Keratinocyte (primary cell): ENCODE measurements around the gene OPHN1. TPM values are rescaled to one million over a fixed set of nuclear protein-coding genes. Genes with fewer than 3 reads are reported as not detected.

ENCODE experiments used
- DNase-seq: peaks from one replicate; pipeline ENCODE4 v3.0.0-alpha.2; 2011; ENCODE audit warnings: low read depth, missing footprints, low spot score
- FAIRE-seq: peaks from 2 replicates; lab custom pipeline; 2011; peaks lifted over from hg19 to GRCh38; lab: Jason Lieb, UNC
- H2AFZ ChIP-seq: 2 replicates; pipeline ENCODE4 v1.6.0; 2012; ENCODE audit warnings: low read length, control low read depth, inconsistent platforms; ENCODE audit not compliant: control insufficient read depth
- H3K27ac ChIP-seq: 2 replicates; pipeline ENCODE4 v1.5.1; 2011; ENCODE audit warnings: low read length; ENCODE audit not compliant: control insufficient read depth, insufficient read depth
- H3K27me3 ChIP-seq: 3 replicates; pipeline ENCODE4 v1.6.0; 2011; ENCODE audit warnings: low read length; ENCODE audit not compliant: control insufficient read depth, insufficient read depth; ENCODE audit errors: extremely low read depth
- H3K36me3 ChIP-seq, 2 experiments: 2 replicates in 1 of 2; 3 replicates in 1 of 2; pipeline ENCODE4 v1.5.1; 2011; ENCODE audit warnings: low read length in 2 of 2, mild to moderate bottlenecking in 1 of 2; ENCODE audit not compliant: control insufficient read depth in 2 of 2, insufficient read depth in 2 of 2; ENCODE audit errors: extremely low read depth in 1 of 2
- H3K4me1 ChIP-seq: 3 replicates; pipeline ENCODE4 v1.5.1; 2011; ENCODE audit warnings: low read length; ENCODE audit not compliant: control insufficient read depth, insufficient read depth; ENCODE audit errors: extremely low read depth
- H3K4me2 ChIP-seq: 3 replicates; pipeline ENCODE4 v1.6.0; 2011; ENCODE audit warnings: low read depth, low read length; ENCODE audit not compliant: control insufficient read depth, insufficient read depth; ENCODE audit errors: extremely low read depth
- H3K4me3 ChIP-seq, 3 experiments: fragments of 200-600 bp in 1 of 3; sonication (generic) in 1 of 3; 2 replicates in 2 of 3; 3 replicates in 1 of 3; pipeline ENCODE4 v1.5.1; 2011 to 2016; ENCODE audit warnings: low read length in 3 of 3, mild to moderate bottlenecking in 3 of 3, control low read depth in 2 of 3, inconsistent platforms in 1 of 3, low read depth in 1 of 3, mixed read lengths in 1 of 3, mixed run types in 1 of 3, moderate library complexity in 1 of 3; ENCODE audit not compliant: control insufficient read depth in 2 of 3, insufficient read depth in 2 of 3; ENCODE audit errors: extremely low read depth in 1 of 3
- H3K79me2 ChIP-seq: 2 replicates; pipeline ENCODE4 v1.6.0; 2012; ENCODE audit warnings: low read length; ENCODE audit not compliant: control insufficient read depth, insufficient read depth
- H3K9ac ChIP-seq: 3 replicates; pipeline ENCODE4 v1.6.0; 2011; ENCODE audit warnings: low read length; ENCODE audit not compliant: control insufficient read depth, insufficient read depth; ENCODE audit errors: extremely low read depth
- H3K9me1 ChIP-seq: 3 replicates; pipeline ENCODE4 v1.6.0; 2011; ENCODE audit warnings: low read length; ENCODE audit not compliant: control insufficient read depth, insufficient read depth; ENCODE audit errors: extremely low read depth
- H3K9me3 ChIP-seq: 2 replicates; pipeline ENCODE4 v1.5.1; 2012; ENCODE audit warnings: low read depth, low read length; ENCODE audit not compliant: control insufficient read depth
- H4K20me1 ChIP-seq: 3 replicates; pipeline ENCODE4 v1.6.0; 2011; ENCODE audit warnings: low read length; ENCODE audit not compliant: control insufficient read depth, insufficient read depth; ENCODE audit errors: extremely low read depth
- EZH2 ChIP-seq: IDR thresholded peaks from one replicate; pipeline ENCODE4 v1.6.1; 2012; ENCODE audit warnings: inconsistent platforms, mild to moderate bottlenecking, low read length, moderate library complexity
- dilution Hi-C: fragments of 300-500 bp; cut with MboI; formaldehyde crosslinking; loops from one replicate; pipeline ENCODE4 v1.7.0; 2020; ENCODE audit warnings: low sequenced_read_pairs; ENCODE audit not compliant: extremely low pct_ligation_motif_present
- polyA plus RNA-seq, 5 experiments: library from polyadenylated mRNA; depleted of rRNA in 3 of 5; stranded (reverse) in 3 of 5; stranded (forward) in 1 of 5; unstranded in 1 of 5; fragments of >200 nt; gene quantifications; 1 replicate in 1 of 5; 2 replicates in 3 of 5; 3 replicates in 1 of 5; pipeline versions ENCODE4 v1.2.1 to v1.2.3, GENCODE V29; 2011 to 2012; ENCODE audit warnings: missing spikeins in 2 of 5, low read depth in 1 of 5, low replicate concordance in 1 of 5
- TF ChIP-seq, protein P1 (sequence below), 3 experiments: IDR thresholded peaks in 1 of 3; conservative IDR thresholded peaks in 1 of 3; optimal IDR thresholded peaks in 1 of 3; 2 replicates in 2 of 3; 3 replicates in 1 of 3; pipeline versions ENCODE3 to v1.5.1; 2011; ENCODE audit warnings: low read length in 3 of 3, mild to moderate bottlenecking in 3 of 3, moderate library complexity in 2 of 3, control low read depth in 1 of 3, inconsistent platforms in 1 of 3; ENCODE audit not compliant: insufficient read depth in 2 of 3; ENCODE audit errors: extremely low read depth in 1 of 3

OPHN1 gene
- polyA plus RNA-seq, 1 donor (not counting 4 experiments of a cell fraction or from before 2014, with no cell fraction given): 3.1 TPM

DNA sequence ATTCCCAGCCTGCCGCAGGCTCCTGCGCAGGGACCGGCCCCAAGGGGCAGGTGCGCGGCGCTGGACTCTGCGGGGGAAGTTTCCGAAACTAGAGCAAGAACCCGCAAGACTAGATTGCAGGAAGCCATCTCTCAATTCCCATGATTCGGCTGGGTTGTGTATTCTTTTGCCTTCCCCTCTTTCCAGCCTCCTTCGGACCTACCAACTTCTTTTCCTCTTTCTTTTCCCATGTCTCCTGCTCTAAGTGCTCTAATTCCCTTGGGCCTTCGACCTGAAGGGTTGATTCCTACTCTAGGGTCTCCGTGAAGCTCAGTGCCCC is 645 bp upstream of the OPHN1 start:
- H3K27ac ChIP-seq: peak overlapping the region; percentile 61

DNA sequence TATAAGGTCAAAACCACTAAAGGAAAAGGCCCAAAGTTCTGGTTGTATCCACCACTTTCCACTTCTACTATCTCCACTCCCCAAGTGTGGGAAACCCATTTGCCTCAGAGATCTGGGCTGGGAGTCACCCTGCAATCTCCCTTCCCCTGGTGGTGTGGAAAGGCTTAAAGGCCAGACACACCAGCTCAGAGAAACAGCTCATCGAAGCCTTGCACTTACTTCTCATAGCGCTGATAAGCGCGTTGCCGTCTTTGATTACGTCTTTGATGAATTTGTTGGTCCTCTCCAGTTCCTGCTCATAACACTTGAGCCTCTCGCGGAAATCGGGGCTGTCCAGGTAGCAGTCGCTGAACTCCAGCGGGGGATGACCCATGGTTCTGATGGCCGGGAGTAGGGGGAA is 647 bp downstream of the OPHN1 start:
- FAIRE-seq (no peak), DNase-seq (no peak)
- Histone ChIP-seq H3K79me2 (peaks cover 3% of the 10 kb centered on the region), H3K27me3 (no peaks in the 10 kb centered on the region), H3K9ac (peak overlapping the region; percentile 74), H3K4me1 (peaks cover 16% of the 10 kb centered on the region), H4K20me1 (no peaks in the 10 kb centered on the region), H3K27ac (peak overlapping the region; percentile 56), H3K4me3 (peak overlapping the region; percentile 54 to 81 (median 66)), H3K36me3 (no peaks in the 10 kb centered on the region), H2AFZ (peak overlapping the region; percentile 71), H3K4me2 (peak overlapping the region; percentile 66), H3K9me1 (no peaks in the 10 kb centered on the region), H3K9me3 (no peaks in the 10 kb centered on the region)
- TF ChIP-seq, protein P1, sequence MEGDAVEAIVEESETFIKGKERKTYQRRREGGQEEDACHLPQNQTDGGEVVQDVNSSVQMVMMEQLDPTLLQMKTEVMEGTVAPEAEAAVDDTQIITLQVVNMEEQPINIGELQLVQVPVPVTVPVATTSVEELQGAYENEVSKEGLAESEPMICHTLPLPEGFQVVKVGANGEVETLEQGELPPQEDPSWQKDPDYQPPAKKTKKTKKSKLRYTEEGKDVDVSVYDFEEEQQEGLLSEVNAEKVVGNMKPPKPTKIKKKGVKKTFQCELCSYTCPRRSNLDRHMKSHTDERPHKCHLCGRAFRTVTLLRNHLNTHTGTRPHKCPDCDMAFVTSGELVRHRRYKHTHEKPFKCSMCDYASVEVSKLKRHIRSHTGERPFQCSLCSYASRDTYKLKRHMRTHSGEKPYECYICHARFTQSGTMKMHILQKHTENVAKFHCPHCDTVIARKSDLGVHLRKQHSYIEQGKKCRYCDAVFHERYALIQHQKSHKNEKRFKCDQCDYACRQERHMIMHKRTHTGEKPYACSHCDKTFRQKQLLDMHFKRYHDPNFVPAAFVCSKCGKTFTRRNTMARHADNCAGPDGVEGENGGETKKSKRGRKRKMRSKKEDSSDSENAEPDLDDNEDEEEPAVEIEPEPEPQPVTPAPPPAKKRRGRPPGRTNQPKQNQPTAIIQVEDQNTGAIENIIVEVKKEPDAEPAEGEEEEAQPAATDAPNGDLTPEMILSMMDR (optimal IDR thresholded peaks at IDR 0.05 in 1 of 3, IDR thresholded peaks at IDR 0.05 in 1 of 3, conservative IDR thresholded peaks at IDR 0.05 in 1 of 3; ENCODE audit: extremely low read depth in 1 of 3, insufficient read depth in 2 of 3, low read length in 3 of 3): no peak
- TF ChIP-seq EZH2: no peak
- dilution Hi-C loops: no loop called here

More for the DNA sequence above, 645 bp upstream of the OPHN1 start:
- H4K20me1 ChIP-seq: no peaks in the 10 kb centered on the region
- no peaks in the 10 kb centered on the region for H3K27me3 ChIP-seq
- H3K9ac ChIP-seq: peak overlapping the region; percentile 74
- dilution Hi-C loops: no loop called here
- peaks cover 3% of the 10 kb centered on the region for H3K79me2 ChIP-seq
- DNase-seq (no peak), FAIRE-seq (no peak)
- no peaks in the 10 kb centered on the region for H3K9me1 ChIP-seq
- H3K9me3 ChIP-seq: no peaks in the 10 kb centered on the region
- H2AFZ ChIP-seq: peak overlapping the region; percentile 81
- H3K4me3 ChIP-seq: peak overlapping the region; percentile 54 to 81 (median 66)
- H3K36me3 ChIP-seq: no peaks in the 10 kb centered on the region
- H3K4me1 ChIP-seq: peaks cover 6% of the 10 kb centered on the region
- TF ChIP-seq, protein P1 (optimal IDR thresholded peaks at IDR 0.05 in 1 of 3, IDR thresholded peaks at IDR 0.05 in 1 of 3, conservative IDR thresholded peaks at IDR 0.05 in 1 of 3; ENCODE audit: extremely low read depth in 1 of 3, insufficient read depth in 2 of 3, low read length in 3 of 3): no peak
- TF ChIP-seq EZH2: no peak
- H3K4me2 ChIP-seq: peak overlapping the region; percentile 89
